ENCODE measurements around the gene CCDC61.

Gene CCDC61

DNA sequence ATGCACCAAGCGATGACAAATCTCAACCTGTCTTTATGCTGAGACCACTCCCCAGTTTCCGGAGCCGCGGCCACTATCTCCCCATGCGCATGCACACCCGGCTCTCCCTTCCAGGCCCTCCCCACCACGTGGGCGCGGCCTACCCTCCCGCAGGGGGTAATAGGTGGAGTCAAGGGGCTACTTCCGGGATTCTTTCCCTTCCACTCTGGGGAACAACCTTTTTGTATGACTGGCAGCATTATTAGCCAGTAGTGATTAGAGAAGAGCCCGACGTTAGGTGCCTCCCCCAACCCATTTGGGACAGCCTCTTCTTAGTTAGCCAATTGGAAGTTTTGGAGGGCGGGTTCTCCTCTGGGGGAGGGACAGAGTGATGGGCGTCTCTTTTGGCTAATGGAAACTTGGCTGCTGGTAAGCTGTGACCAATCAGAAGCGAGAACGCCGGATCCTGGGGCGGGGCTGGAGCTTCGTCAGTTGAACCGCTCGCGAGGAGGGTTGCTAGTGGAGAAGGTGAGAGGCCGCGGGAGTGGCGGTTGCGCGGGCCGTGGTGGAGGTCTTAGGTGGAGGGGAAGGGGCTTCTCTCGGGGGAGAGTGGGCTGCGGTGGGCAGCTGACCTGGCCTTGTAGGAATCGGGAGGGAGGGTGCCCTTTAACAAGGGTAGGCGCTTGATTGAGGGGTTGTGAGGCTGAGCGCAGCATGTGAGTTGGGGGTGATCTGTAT, at the start of gene CCDC61:
TSS of gene CCDC61 (plus strand) at position 470 of the 717 bp plus-strand sequence. CDS start 7,552 bp downstream, outside the sequence.
- H3K27ac Mint-ChIP-seq: no peak within 1 kb of the TSS
- peaks cover 15% of the 10 kb centered on the region for H3K4me1 Mint-ChIP-seq (ENCODE audit: low read depth)
- H3K36me3 Mint-ChIP-seq (ENCODE audit: low read depth): peaks cover 8% of the 10 kb centered on the region
- no peak within 1 kb of the TSS for H3K4me3 Mint-ChIP-seq
- H3K27me3 Mint-ChIP-seq (ENCODE audit: low read depth): peaks cover 11% of the 10 kb centered on the region
- no peaks in the 10 kb centered on the region for H3K9me3 Mint-ChIP-seq

DNA sequence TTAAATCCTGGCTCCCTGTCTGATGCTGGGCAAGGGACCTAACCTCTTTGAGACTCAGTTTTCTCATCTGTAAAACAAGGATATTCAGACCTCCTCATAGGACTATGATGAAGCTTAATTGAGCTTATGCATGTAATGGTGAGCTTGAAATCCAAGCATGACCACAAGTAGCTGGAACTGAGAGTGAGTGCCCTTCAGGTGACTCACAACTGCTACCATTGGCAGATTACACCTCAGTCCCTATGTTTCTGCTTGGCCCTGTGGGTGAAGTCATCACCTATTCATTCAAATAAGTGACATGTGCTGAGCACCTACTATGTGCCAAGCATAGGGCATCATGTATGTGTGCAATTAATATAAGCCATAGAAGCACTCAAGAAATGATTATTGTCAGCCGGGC, 47.3 kb upstream of the CCDC61 start:
- H3K27me3 Mint-ChIP-seq (ENCODE audit: low read depth): peaks cover 11% of the 10 kb centered on the region

DNA sequence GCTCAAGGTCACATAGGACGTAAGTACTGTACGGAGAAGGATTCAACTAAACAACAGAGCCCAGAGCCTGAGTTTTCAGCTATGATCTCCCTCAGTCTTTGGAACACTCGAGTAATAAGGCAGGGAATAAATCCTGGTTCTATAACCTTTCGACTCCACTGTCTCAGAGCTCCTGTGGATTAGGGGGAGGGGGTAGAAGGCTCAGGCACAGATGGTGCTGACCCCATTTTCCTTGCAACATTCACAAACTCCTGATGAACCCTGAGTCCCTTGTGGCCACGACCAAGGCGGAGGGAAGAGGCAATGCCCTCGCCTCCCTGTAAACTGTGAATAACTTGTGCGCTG, 43.0 kb upstream of the CCDC61 start:
- peaks cover 15% of the 10 kb centered on the region for H3K27me3 Mint-ChIP-seq (ENCODE audit: low read depth)
- peak overlapping the region; percentile 76 for H3K4me3 Mint-ChIP-seq
- H3K4me1 Mint-ChIP-seq (ENCODE audit: low read depth): peaks cover 5% of the 10 kb centered on the region
- no peaks in the 10 kb centered on the region for H3K36me3 Mint-ChIP-seq (ENCODE audit: low read depth)
- H3K9me3 Mint-ChIP-seq: peaks cover 4% of the 10 kb centered on the region
- no peak overlapping the region for H3K27ac Mint-ChIP-seq

More for the DNA sequence above, 47.3 kb upstream of the CCDC61 start:
- no peak overlapping the region for H3K4me3 Mint-ChIP-seq
- no peaks in the 10 kb centered on the region for H3K4me1 Mint-ChIP-seq (ENCODE audit: low read depth)
- H3K36me3 Mint-ChIP-seq (ENCODE audit: low read depth): no peaks in the 10 kb centered on the region
- H3K27ac Mint-ChIP-seq: no peak overlapping the region
- H3K9me3 Mint-ChIP-seq: no peaks in the 10 kb centered on the region

DNA sequence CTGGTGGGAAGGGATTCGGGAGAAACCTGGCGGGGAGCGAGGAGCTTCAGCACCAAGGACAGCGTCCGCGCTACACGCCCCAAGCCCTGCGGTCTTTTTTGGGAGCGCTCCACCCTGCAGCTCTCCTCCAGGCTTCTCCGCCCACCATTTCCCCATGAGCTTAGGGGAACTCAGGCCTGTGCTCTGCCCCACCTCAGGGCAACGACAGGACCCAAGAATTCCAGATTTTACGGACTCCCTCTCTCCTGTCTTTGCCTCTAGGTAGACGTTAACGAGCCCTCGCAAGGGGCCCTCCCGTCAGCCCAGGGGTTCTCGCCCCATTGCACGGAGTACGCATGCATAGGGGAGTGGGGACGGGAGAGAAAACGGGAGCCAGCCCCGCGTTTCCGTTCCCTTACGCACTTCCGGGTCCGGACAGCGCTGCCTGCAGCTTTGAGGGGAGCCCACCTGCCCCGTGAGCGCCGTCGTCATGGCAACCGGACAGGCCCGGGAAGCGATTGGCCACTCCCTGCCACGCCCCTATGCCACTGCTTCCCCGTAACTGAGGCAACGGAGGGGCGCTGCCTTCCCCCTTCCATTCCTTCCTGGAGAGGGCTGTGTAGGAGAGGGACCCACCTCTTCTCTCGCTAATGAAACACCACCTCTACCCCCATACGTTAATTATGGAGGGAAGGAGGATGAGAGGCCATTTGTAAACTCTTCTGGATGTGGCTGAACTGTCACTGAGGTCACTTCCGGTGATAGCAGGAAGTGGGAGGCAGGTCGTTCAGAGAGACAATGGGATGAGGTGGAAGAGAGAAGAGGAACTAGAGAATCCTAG, 42.4 kb upstream of the CCDC61 start:
- no peaks in the 10 kb centered on the region for H3K36me3 Mint-ChIP-seq (ENCODE audit: low read depth)
- peaks cover 4% of the 10 kb centered on the region for H3K9me3 Mint-ChIP-seq
- H3K4me3 Mint-ChIP-seq: peak overlapping the region; percentile 76
- H3K4me1 Mint-ChIP-seq (ENCODE audit: low read depth): peaks cover 5% of the 10 kb centered on the region
- peak overlapping the region; percentile 49 for H3K27ac Mint-ChIP-seq
- peaks cover 15% of the 10 kb centered on the region for H3K27me3 Mint-ChIP-seq (ENCODE audit: low read depth)

- peaks cover 4% of the 10 kb centered on the region for H3K9me3 Mint-ChIP-seq
- H3K27me3 Mint-ChIP-seq (ENCODE audit: low read depth): peaks cover 19% of the 10 kb centered on the region
These were observed 41.6 kb upstream of the CCDC61 start for GRCh38 chr19:45953676-45954075.

GRCh38 chr19:45954156-45954555, 41.1 kb upstream of the CCDC61 start:
- Mint-ChIP-seq H3K27me3 (ENCODE audit: low read depth) (peaks cover 19% of the 10 kb centered on the region), H3K36me3 (ENCODE audit: low read depth) (no peaks in the 10 kb centered on the region), H3K9me3 (peaks cover 4% of the 10 kb centered on the region), H3K4me3 (no peak overlapping the region), H3K27ac (no peak overlapping the region), H3K4me1 (ENCODE audit: low read depth) (peaks cover 5% of the 10 kb centered on the region)

More at GRCh38 chr19:45953676-45954075, 41.6 kb upstream of the CCDC61 start:
- H3K4me3 Mint-ChIP-seq: no peak overlapping the region
- H3K4me1 Mint-ChIP-seq (ENCODE audit: low read depth): peaks cover 5% of the 10 kb centered on the region
- no peaks in the 10 kb centered on the region for H3K36me3 Mint-ChIP-seq (ENCODE audit: low read depth)
- no peak overlapping the region for H3K27ac Mint-ChIP-seq

- Mint-ChIP-seq H3K4me1 (ENCODE audit: low read depth) (peaks cover 5% of the 10 kb centered on the region), H3K9me3 (peaks cover 4% of the 10 kb centered on the region), H3K4me3 (no peak overlapping the region), H3K36me3 (ENCODE audit: low read depth) (no peaks in the 10 kb centered on the region), H3K27me3 (ENCODE audit: low read depth) (peaks cover 30% of the 10 kb centered on the region), H3K27ac (no peak overlapping the region)
These were observed 39.2 kb upstream of the CCDC61 start for GRCh38 chr19:45955905-45956608.

DNA sequence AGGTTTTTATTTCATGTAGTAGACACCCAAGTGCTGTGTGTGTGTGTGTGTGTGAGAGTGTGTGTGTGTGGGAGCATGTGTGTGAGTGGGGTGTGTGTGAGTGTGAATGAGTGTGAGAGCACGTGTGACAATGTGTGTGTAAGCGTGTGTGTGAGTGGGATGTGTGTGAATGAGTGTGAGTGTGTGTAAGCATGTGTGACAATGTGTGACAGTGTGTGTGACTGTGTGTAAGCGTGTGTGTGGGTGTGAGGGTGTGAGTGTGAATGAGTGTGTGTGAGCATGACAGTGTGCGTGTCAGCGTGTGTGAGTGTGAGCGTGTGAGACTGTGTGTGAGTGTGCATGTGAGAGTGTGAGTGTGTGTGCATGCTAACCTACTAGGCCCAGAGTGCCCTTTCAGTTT, 36.9 kb upstream of the CCDC61 start:
- Mint-ChIP-seq H3K27me3 (ENCODE audit: low read depth) (peaks cover 37% of the 10 kb centered on the region), H3K4me3 (no peak overlapping the region)

DNA sequence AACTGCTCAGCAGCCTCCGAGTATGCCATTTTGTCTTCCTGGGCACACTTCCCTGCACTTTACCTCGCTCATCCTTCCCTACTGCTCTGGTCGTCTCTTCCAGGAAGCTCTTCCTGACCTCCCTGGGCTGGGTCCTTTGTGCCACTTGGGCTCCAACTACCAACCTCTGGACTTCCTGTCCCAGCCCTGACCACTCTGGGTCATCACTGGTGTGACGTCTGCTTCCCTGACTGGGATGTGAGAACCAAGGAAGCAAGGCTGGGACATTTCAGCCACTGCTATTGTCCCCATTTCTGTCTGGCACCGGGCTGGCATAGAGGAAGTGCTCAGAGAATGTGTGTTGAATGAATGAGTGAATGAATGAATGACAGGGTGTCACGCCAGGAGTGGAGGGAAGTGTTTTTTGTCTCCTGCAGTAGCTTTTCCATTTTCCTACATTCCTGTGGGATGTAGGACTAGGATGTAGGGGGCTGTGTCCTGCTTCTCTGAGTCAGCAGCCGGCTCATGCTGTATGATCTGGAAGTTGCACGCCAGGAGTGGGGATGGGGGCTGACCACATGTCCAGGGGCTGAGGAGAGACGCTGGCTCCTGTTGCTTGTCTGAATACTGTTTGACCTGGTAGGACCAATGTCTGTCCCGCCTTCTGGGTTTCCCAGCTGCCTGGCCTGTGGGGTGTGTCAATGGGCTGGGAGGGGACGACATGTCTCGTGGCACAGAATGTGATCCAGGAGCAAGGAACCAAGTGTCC, 36.3 kb upstream of the CCDC61 start:
- Mint-ChIP-seq H3K4me1 (ENCODE audit: low read depth) (peaks cover 2% of the 10 kb centered on the region), H3K9me3 (no peaks in the 10 kb centered on the region), H3K27me3 (ENCODE audit: low read depth) (peaks cover 37% of the 10 kb centered on the region), H3K4me3 (no peak overlapping the region), H3K27ac (no peak overlapping the region), H3K36me3 (ENCODE audit: low read depth) (no peaks in the 10 kb centered on the region)

More for the DNA sequence above, 36.9 kb upstream of the CCDC61 start:
- Mint-ChIP-seq H3K27ac (no peak overlapping the region), H3K4me1 (ENCODE audit: low read depth) (peaks cover 2% of the 10 kb centered on the region), H3K36me3 (ENCODE audit: low read depth) (no peaks in the 10 kb centered on the region), H3K9me3 (peaks cover under 1% of the 10 kb centered on the region)

DNA sequence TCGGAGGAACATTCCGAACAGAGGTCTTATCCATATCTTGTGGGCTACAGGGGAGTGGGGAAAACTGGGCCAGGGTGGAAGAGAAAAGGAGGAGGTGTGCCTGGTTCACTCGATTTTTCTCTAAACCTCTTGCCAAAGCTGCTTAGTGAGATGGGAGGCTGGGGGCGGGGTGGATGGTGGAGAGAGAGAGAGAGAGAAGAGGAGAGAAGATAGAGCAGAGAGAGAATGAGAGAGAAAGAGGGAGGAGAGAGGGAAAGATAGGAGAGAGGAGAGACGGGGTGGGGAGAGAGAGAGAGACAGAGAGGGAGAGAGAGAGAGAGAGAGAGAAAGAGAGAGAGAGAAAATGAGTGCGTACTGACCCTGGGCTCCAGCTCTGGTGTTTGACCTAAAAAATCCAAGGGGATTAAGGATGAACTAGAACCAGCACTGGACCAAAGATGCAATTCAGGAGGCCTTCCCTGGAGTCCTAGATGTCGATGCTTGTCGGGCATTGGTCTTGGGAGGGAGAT, 35.7 kb upstream of the CCDC61 start:
- H3K36me3 Mint-ChIP-seq (ENCODE audit: low read depth): no peaks in the 10 kb centered on the region
- H3K4me3 Mint-ChIP-seq: no peak overlapping the region
- H3K27ac Mint-ChIP-seq: no peak overlapping the region
- peaks cover 2% of the 10 kb centered on the region for H3K4me1 Mint-ChIP-seq (ENCODE audit: low read depth)
- H3K9me3 Mint-ChIP-seq: no peaks in the 10 kb centered on the region
- peaks cover 40% of the 10 kb centered on the region for H3K27me3 Mint-ChIP-seq (ENCODE audit: low read depth)

- Mint-ChIP-seq H3K4me1 (ENCODE audit: low read depth) (no peaks in the 10 kb centered on the region), H3K27ac (no peak overlapping the region), H3K27me3 (ENCODE audit: low read depth) (peaks cover 35% of the 10 kb centered on the region), H3K9me3 (no peaks in the 10 kb centered on the region), H3K4me3 (no peak overlapping the region), H3K36me3 (ENCODE audit: low read depth) (no peaks in the 10 kb centered on the region)
These were observed 34.6 kb upstream of the CCDC61 start for GRCh38 chr19:45960595-45961235.

DNA sequence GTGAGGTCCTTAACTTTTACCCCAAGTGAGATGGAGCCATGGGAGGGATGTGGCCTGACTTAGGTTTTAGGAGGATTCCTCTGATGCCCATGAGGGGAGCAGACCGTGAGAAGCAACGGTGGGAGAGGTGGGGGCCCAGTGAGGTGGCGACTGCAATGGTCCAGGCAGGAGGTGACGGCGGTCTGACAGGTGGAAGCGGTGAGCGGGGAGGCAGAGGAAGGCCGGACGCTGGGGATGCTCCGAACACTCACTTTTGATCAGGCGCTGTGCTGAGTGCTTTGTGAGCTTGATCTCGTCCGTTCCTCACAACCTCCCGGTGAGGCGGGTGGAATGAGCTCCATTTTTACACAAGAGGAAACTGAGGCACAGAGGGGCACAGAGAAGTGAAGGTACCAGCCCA, 33.2 kb upstream of the CCDC61 start:
- no peaks in the 10 kb centered on the region for H3K36me3 Mint-ChIP-seq (ENCODE audit: low read depth)
- no peaks in the 10 kb centered on the region for H3K4me1 Mint-ChIP-seq (ENCODE audit: low read depth)
- H3K27ac Mint-ChIP-seq: no peak overlapping the region
- H3K9me3 Mint-ChIP-seq: no peaks in the 10 kb centered on the region
- H3K27me3 Mint-ChIP-seq (ENCODE audit: low read depth): peaks cover 40% of the 10 kb centered on the region
- H3K4me3 Mint-ChIP-seq: no peak overlapping the region

GRCh38 chr19:45967246-45967645, 28.0 kb upstream of the CCDC61 start:
- Mint-ChIP-seq H3K27ac (no peak overlapping the region), H3K4me1 (ENCODE audit: low read depth) (peaks cover 8% of the 10 kb centered on the region), H3K27me3 (ENCODE audit: low read depth) (peaks cover 48% of the 10 kb centered on the region), H3K36me3 (ENCODE audit: low read depth) (no peaks in the 10 kb centered on the region), H3K9me3 (no peaks in the 10 kb centered on the region), H3K4me3 (no peak overlapping the region)

Data from T-helper 1 cell treated with Interleukin-12 subunit alpha and Interleukin-12 subunit beta and Interleukin-4 antibody, amounts not matched to agents 30 μg/mL and 1 μg/mL, for 36 hours (primary cell).